H9 (cell line): ENCODE results near the gene OTOS. TPM values are rescaled to one million over a fixed set of nuclear protein-coding genes. Genes with fewer than 3 reads are reported as not detected.
A peak's percentile ranks its signal among the peaks of the same experiment; 100 is the strongest.

Source experiments
- DNase-seq: peaks from one replicate; pipeline ENCODE4 v3.0.0-alpha.2; 2017
- H2AFZ ChIP-seq: one replicate; pipeline ENCODE4 v1.6.1; 2013; ENCODE audit warnings: mild to moderate bottlenecking, low read length, control low read depth, moderate library complexity
- H2AK5ac ChIP-seq: 2 replicates; pipeline ENCODE4 v1.6.1; 2013; ENCODE audit warnings: low read length, control low read depth, mixed read lengths; ENCODE audit not compliant: insufficient read length
- H2BK120ac ChIP-seq: one replicate; pipeline ENCODE4 v1.6.1; 2013; ENCODE audit warnings: low read depth, mild to moderate bottlenecking, low read length, control low read depth, inconsistent platforms; ENCODE audit not compliant: poor library complexity, severe bottlenecking
- H2BK12ac ChIP-seq: 2 replicates; pipeline ENCODE4 v1.6.1; 2013; ENCODE audit warnings: low read length, control low read depth, mixed read lengths, low read depth; ENCODE audit not compliant: insufficient read length
- H2BK15ac ChIP-seq: 2 replicates; pipeline ENCODE4 v1.6.1; 2013; ENCODE audit warnings: low read depth, low read length, control low read depth
- H2BK20ac ChIP-seq: one replicate; pipeline ENCODE4 v1.6.1; 2013; ENCODE audit warnings: low read depth, mild to moderate bottlenecking, low read length, control low read depth, inconsistent platforms; ENCODE audit not compliant: poor library complexity, severe bottlenecking
- H2BK5ac ChIP-seq: 2 replicates; pipeline ENCODE4 v1.6.1; 2013; ENCODE audit warnings: low read length, control low read depth, mixed read lengths; ENCODE audit not compliant: insufficient read length
- H3K14ac ChIP-seq: 2 replicates; pipeline ENCODE4 v1.6.1; 2013; ENCODE audit warnings: low read length, control low read depth; ENCODE audit not compliant: insufficient read depth
- H3K18ac ChIP-seq: 2 replicates; pipeline ENCODE4 v1.6.1; 2013; ENCODE audit warnings: low read depth, mild to moderate bottlenecking, mixed read lengths, low read length, control low read depth; ENCODE audit not compliant: insufficient read length
- H3K23ac ChIP-seq: 2 replicates; pipeline ENCODE4 v1.6.1; 2013; ENCODE audit warnings: low read length, control low read depth, mixed read lengths, low read depth; ENCODE audit not compliant: insufficient read length
- H3K23me2 ChIP-seq: 2 replicates; pipeline ENCODE4 v1.6.1; 2013; ENCODE audit warnings: low read depth, mild to moderate bottlenecking, mixed read lengths, low read length, control low read depth; ENCODE audit not compliant: insufficient read length, poor library complexity, severe bottlenecking
- H3K27ac ChIP-seq: 2 replicates; pipeline ENCODE4 v1.5.1; 2013; ENCODE audit warnings: low read length, control low read depth, mixed read lengths, low read depth; ENCODE audit not compliant: insufficient read length
- H3K27me3 ChIP-seq: 2 replicates; pipeline ENCODE4 v1.6.1; 2013; ENCODE audit warnings: low read length, control low read depth, inconsistent platforms; ENCODE audit not compliant: insufficient read depth
- H3K4ac ChIP-seq: 2 replicates; pipeline ENCODE4 v1.6.1; 2013; ENCODE audit warnings: low read depth, mild to moderate bottlenecking, control low read depth, inconsistent platforms, low read length, moderate library complexity
- H3K4me1 ChIP-seq: 2 replicates; pipeline ENCODE4 v1.6.1; 2013; ENCODE audit warnings: low read length, control low read depth, inconsistent platforms; ENCODE audit not compliant: insufficient read depth
- H3K4me2 ChIP-seq: 2 replicates; pipeline ENCODE4 v1.6.1; 2013; ENCODE audit warnings: low read length, control low read depth, mixed read lengths; ENCODE audit not compliant: insufficient read length, insufficient read depth
- H3K56ac ChIP-seq: 2 replicates; pipeline ENCODE4 v1.6.1; 2013; ENCODE audit warnings: low read depth, mild to moderate bottlenecking, mixed read lengths, low read length, control low read depth; ENCODE audit not compliant: insufficient read length
- H3K79me1 ChIP-seq: 2 replicates; pipeline ENCODE4 v1.6.1; 2013; ENCODE audit warnings: low read depth, mild to moderate bottlenecking, moderate library complexity, low read length, control low read depth, inconsistent platforms; ENCODE audit not compliant: insufficient read depth, poor library complexity, severe bottlenecking
- H3K79me2 ChIP-seq: 2 replicates; pipeline ENCODE4 v1.6.1; 2013; ENCODE audit warnings: low read length, control low read depth, inconsistent platforms; ENCODE audit not compliant: insufficient read depth
- H3K9ac ChIP-seq: 2 replicates; pipeline ENCODE4 v1.6.1; 2013; ENCODE audit warnings: low read length, control low read depth, mixed read lengths; ENCODE audit not compliant: insufficient read length; ENCODE audit errors: extremely low read depth
- H3K9me3 ChIP-seq: one replicate; pipeline ENCODE4 v1.6.1; 2013; ENCODE audit warnings: low read depth, low read length, inconsistent platforms; ENCODE audit not compliant: control insufficient read depth
- H3T11ph ChIP-seq: one replicate; pipeline ENCODE4 v1.6.1; 2013; ENCODE audit warnings: mild to moderate bottlenecking, low read length, control low read depth, inconsistent platforms
- H4K20me1 ChIP-seq: one replicate; pipeline ENCODE4 v1.6.1; 2013; ENCODE audit not compliant: control insufficient read depth, insufficient read length, insufficient read depth
- H4K5ac ChIP-seq: 2 replicates; pipeline ENCODE4 v1.6.1; 2013; ENCODE audit warnings: low read depth, mild to moderate bottlenecking, mixed read lengths, low read length, control low read depth; ENCODE audit not compliant: insufficient read length
- H4K8ac ChIP-seq: replicated peaks from 2 replicates; pipeline ENCODE4 v1.6.1; 2013; ENCODE audit warnings: low read length, control low read depth, mixed read lengths, low read depth; ENCODE audit not compliant: insufficient read length
- H4K91ac ChIP-seq: 2 replicates; pipeline ENCODE4 v1.6.1; 2013; ENCODE audit warnings: low read depth, mild to moderate bottlenecking, moderate library complexity, mixed read lengths, low read length, control low read depth; ENCODE audit not compliant: insufficient read length
- H3K27ac Mint-ChIP-seq, 3 experiments: 2 replicates in 2 of 3; 3 replicates in 1 of 3; pipeline ENCODE4 v1.8.0; 2020 to 2021; ENCODE audit warnings: mixed read lengths in 3 of 3, mild to moderate bottlenecking in 1 of 3, moderate library complexity in 1 of 3
- H3K27me3 Mint-ChIP-seq: 2 replicates; pipeline ENCODE4 v1.8.0; 2021; ENCODE audit warnings: low read depth, mild to moderate bottlenecking, moderate library complexity, mixed read lengths
- H3K36me3 Mint-ChIP-seq, 3 experiments: 2 replicates in 2 of 3; 3 replicates in 1 of 3; pipeline ENCODE4 v1.8.0; 2020 to 2021; ENCODE audit warnings: low read depth in 3 of 3, mixed read lengths in 3 of 3; ENCODE audit not compliant: insufficient read depth in 1 of 3
- H3K4me1 Mint-ChIP-seq, 2 experiments: 2 replicates each; pipeline ENCODE4 v1.8.0; 2020; ENCODE audit warnings: mixed read lengths in 2 of 2
- H3K4me3 Mint-ChIP-seq, 2 experiments: 2 replicates in 1 of 2; 3 replicates in 1 of 2; pipeline ENCODE4 v1.8.0; 2020 to 2021; ENCODE audit warnings: mild to moderate bottlenecking in 2 of 2, mixed read lengths in 2 of 2, moderate library complexity in 1 of 2
- H3K9me3 Mint-ChIP-seq, 2 experiments: 2 replicates in 1 of 2; 3 replicates in 1 of 2; pipeline ENCODE4 v1.8.0; 2020; ENCODE audit warnings: mild to moderate bottlenecking in 2 of 2, mixed read lengths in 2 of 2, moderate library complexity in 1 of 2
- CTCF ChIP-seq: fragments of 200-600 bp; sonication (generic); conservative IDR thresholded peaks from 3 replicates; pipeline ENCODE4 v1.8.0; 2021; ENCODE audit warnings: antibody characterized with exemption, mild to moderate bottlenecking
- WGBS: extraction: QIAGEN DNeasy Blood & Tissue Kit; methylation state at CpG from one replicate; pipeline ENCODE4 v1.1.7; 2013; ENCODE audit warnings: missing lambda C conversion rate, low lambda C conversion rate, mixed read lengths; ENCODE audit not compliant: insufficient read length; ENCODE audit errors: extremely low coverage; 5-methylcytosine and 5-hydroxymethylcytosine counted together
- total RNA-seq: library from RNA; stranded (reverse); gene quantifications from 2 replicates; pipeline ENCODE4 v1.2.1, GENCODE V29; 2021

The OTOS gene
- total RNA-seq, 1 experiment from 2014 or later, result not detected

DNA sequence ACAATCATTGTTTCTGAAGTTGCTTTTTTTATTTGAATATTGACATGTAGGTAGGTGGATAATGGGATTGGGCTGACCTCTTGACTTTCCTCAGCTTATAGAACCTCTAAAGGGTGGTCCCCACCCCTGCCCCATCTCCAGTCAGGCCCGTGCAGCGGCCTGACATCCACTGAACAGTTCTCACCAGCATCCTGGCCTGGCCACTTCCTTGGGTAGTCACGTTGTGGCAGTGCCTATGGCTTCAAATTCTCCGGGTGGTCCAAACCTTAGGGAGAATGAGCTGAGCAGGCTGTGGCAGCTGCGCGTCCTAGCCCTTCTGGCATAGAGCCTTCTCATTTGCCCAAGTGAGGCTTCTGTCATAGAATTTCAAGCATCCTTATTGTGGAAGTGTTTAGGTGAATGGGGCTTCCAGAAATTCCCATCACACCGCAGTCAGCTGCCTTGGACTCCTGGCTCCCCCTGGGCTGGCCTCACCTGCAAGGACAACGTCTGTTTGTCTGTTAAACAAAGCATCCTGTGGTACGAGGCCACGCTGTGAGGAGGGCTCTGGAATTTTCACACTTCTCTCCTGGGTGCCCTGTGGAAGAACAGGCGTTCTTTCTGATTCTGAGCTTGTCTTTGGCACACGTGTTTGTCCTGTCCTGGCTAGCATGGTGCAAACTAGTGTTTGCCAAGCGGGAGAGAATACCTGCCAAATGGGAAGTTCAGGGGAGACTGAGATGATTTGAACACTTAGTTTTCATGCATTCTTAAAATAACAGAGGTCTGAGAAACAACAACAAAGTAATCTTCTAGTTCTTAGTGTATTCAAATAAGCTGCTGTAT lies 31.8 kb upstream of the OTOS start:
- Histone ChIP-seq H3K79me2 (no peaks in the 10 kb centered on the region), H3K4me1 (no peaks in the 10 kb centered on the region), H3K9me3 (no peaks in the 10 kb centered on the region), H3K23ac (no peak overlapping the region), H3K27ac (no peak overlapping the region), H2BK15ac (no peak overlapping the region), H2BK5ac (no peak overlapping the region), H3K9ac (no peak overlapping the region), H2BK12ac (no peak overlapping the region), H4K91ac (no peak overlapping the region), H2AK5ac (no peak overlapping the region), H3K18ac (no peak overlapping the region), H3K56ac (no peak overlapping the region), H4K20me1 (no peaks in the 10 kb centered on the region), H3K23me2 (no peaks in the 10 kb centered on the region), H4K5ac (no peak overlapping the region), H4K8ac (no peak overlapping the region), H2BK20ac (no peak overlapping the region), H3K27me3 (no peaks in the 10 kb centered on the region), H3K4me2 (no peak overlapping the region), H2BK120ac (no peak overlapping the region), H2AFZ (no peak overlapping the region), H3K4ac (no peak overlapping the region), H3K14ac (no peak overlapping the region), H3T11ph (no peak overlapping the region), H3K79me1 (no peaks in the 10 kb centered on the region)
- H3K36me3 Mint-ChIP-seq, result peaks cover 0 to 4% (median 0%) of the 10 kb centered on the region in 3 experiments; a peak in 1 of 7 replicates
- H3K27ac Mint-ChIP-seq, result peak overlapping the region in 1 of 3 experiments; percentile 73; a peak in 1 of 7 replicates
- no peak for DNase-seq
- peaks cover 10% of the 10 kb centered on the region for H3K27me3 Mint-ChIP-seq
- peaks cover 4% of the 10 kb centered on the region in 2 experiments; a peak in 1 of 5 replicates for H3K9me3 Mint-ChIP-seq
- TF ChIP-seq CTCF, result no peak
- no peak overlapping the region for H3K4me3 Mint-ChIP-seq
- no CpG with 5 or more reads among the region's 13 CpGs for WGBS
- H3K4me1 Mint-ChIP-seq, result 0 out of 4 replicates have a peak, but pooled peaks cover 0 to 2% of the 10 kb centered on the region in 2 experiments
